Thoracic aorta (tissue), 2 donors: ENCODE data around the gene RSRC1. TPM values are rescaled to one million over a fixed set of nuclear protein-coding genes. Genes with fewer than 3 reads are reported as not detected.
"Not testable (repeated sequence)": the region's sequence is repeated elsewhere in the genome, so short reads cannot be mapped to it uniquely, and the experiment has no call there.

ENCODE experiments used
- ATAC-seq: fragments of 150-250 bp; one replicate; pipeline ENCODE4 v1.8.0; 2017; ENCODE audit warnings: low read depth; ENCODE audit not compliant: insufficient number of reproducible peaks, low FRiP score
- DNase-seq: peaks from one replicate; pipeline ENCODE4 v3.0.0-alpha.2; 2020; ENCODE audit warnings: low spot score
- H3K27ac ChIP-seq, 2 donors: fragments of 200-600 bp; sonication (generic); 1 replicate in 1 of 2; 2 replicates in 1 of 2; pipeline ENCODE4 v1.5.1; 2016; ENCODE audit warnings: mild to moderate bottlenecking in 2 of 2, moderate library complexity in 2 of 2
- H3K27me3 ChIP-seq: fragments of 200-600 bp; sonication (generic); replicated peaks from 2 replicates; pipeline ENCODE4 v1.6.0; 2016; ENCODE audit warnings: mild to moderate bottlenecking; ENCODE audit not compliant: insufficient read depth
- H3K36me3 ChIP-seq: fragments of 200-600 bp; sonication (generic); one replicate; pipeline ENCODE4 v1.5.1; 2016
- H3K4me1 ChIP-seq, 2 donors: fragments of 200-600 bp; sonication (generic); 1 replicate in 1 of 2; 2 replicates in 1 of 2; pipeline versions ENCODE4 v1.5.1 to v1.6.0; 2016; ENCODE audit warnings: low read depth in 2 of 2, mild to moderate bottlenecking in 1 of 2; ENCODE audit not compliant: control insufficient read depth in 1 of 2
- H3K4me3 ChIP-seq: fragments of 200-600 bp; sonication (generic); 2 replicates; pipeline ENCODE4 v1.5.1; 2016; ENCODE audit warnings: mild to moderate bottlenecking
- H3K9me3 ChIP-seq: fragments of 200-600 bp; sonication (generic); 2 replicates; pipeline ENCODE4 v1.5.1; 2016
- CTCF ChIP-seq: fragments of 200-600 bp; sonication (generic); IDR thresholded peaks from one replicate; pipeline ENCODE4 v1.5.1; 2019; ENCODE audit warnings: antibody characterized with exemption
- total RNA-seq, 2 donors: library from RNA; depleted of rRNA; stranded (reverse); fragments of >200 nt; gene quantifications; one replicate each; pipeline versions ENCODE4 v1.1.0 to v1.2.3, GENCODE V29; 2016

The RSRC1 gene
- total RNA-seq, 2 donors from 2014 or later: 26.6 to 39.5 TPM

- DNase-seq (no peak), ATAC-seq (no peak)
- Histone ChIP-seq H3K4me3 (no peak overlapping the region), H3K27ac (no peak overlapping the region), H3K36me3 (no peaks in the 10 kb centered on the region), H3K27me3 (no peaks in the 10 kb centered on the region), H3K9me3 (no peaks in the 10 kb centered on the region), H3K4me1 (no peaks in the 10 kb centered on the region)
- no peak for TF ChIP-seq CTCF
These were observed 221.0 kb downstream of the RSRC1 start for GRCh38 chr3:158330870-158331269.

- Histone ChIP-seq H3K4me1 (no peaks in the 10 kb centered on the region), H3K9me3 (no peaks in the 10 kb centered on the region), H3K27ac (no peak overlapping the region), H3K4me3 (no peak overlapping the region), H3K36me3 (no peaks in the 10 kb centered on the region), H3K27me3 (no peaks in the 10 kb centered on the region)
- DNase-seq (no peak), ATAC-seq (no peak)
- no peak for TF ChIP-seq CTCF
These were observed 223.8 kb downstream of the RSRC1 start for GRCh38 chr3:158333736-158334135.

- Histone ChIP-seq H3K9me3 (no peaks in the 10 kb centered on the region), H3K27ac (no peak overlapping the region), H3K4me3 (no peak overlapping the region), H3K27me3 (no peaks in the 10 kb centered on the region), H3K4me1 (no peaks in the 10 kb centered on the region), H3K36me3 (no peaks in the 10 kb centered on the region)
- no peak for TF ChIP-seq CTCF
- DNase-seq: no peak
- no peak for ATAC-seq
These were observed 227.2 kb downstream of the RSRC1 start for GRCh38 chr3:158337110-158337509.

GRCh38 chr3:158339638-158340037 lies 229.7 kb downstream of the RSRC1 start:
- no peak for ATAC-seq
- no peak for DNase-seq
- TF ChIP-seq CTCF: no peak
- no peaks in the 10 kb centered on the region for H3K27me3 ChIP-seq
- no peak overlapping the region for H3K4me3 ChIP-seq
- H3K9me3 ChIP-seq: no peaks in the 10 kb centered on the region
- H3K27ac ChIP-seq: no peak overlapping the region
- H3K4me1 ChIP-seq: no peaks in the 10 kb centered on the region
- no peaks in the 10 kb centered on the region for H3K36me3 ChIP-seq

GRCh38 chr3:158340951-158341350 lies 231.1 kb downstream of the RSRC1 start:
- H3K27me3 ChIP-seq, DNase-seq, H3K9me3 ChIP-seq, H3K4me3 ChIP-seq, H3K36me3 ChIP-seq, ATAC-seq, H3K27ac ChIP-seq, H3K4me1 ChIP-seq: not testable (repeated sequence)

GRCh38 chr3:158347966-158348365 lies 238.1 kb downstream of the RSRC1 start:
- Histone ChIP-seq H3K36me3 (no peaks in the 10 kb centered on the region), H3K9me3 (no peaks in the 10 kb centered on the region), H3K27ac (no peak overlapping the region), H3K4me1 (no peaks in the 10 kb centered on the region), H3K4me3 (no peak overlapping the region), H3K27me3 (no peaks in the 10 kb centered on the region)
- DNase-seq: no peak
- ATAC-seq: no peak
- TF ChIP-seq CTCF: no peak
